Measurements from ENCODE around the gene SLC6A4. TPM values are rescaled to one million over a fixed set of nuclear protein-coding genes. Genes with fewer than 3 reads are reported as not detected.

The SLC6A4 gene
- total RNA-seq, 2 donors from 2014 or later = 0.38 to 1.8 TPM

DNA sequence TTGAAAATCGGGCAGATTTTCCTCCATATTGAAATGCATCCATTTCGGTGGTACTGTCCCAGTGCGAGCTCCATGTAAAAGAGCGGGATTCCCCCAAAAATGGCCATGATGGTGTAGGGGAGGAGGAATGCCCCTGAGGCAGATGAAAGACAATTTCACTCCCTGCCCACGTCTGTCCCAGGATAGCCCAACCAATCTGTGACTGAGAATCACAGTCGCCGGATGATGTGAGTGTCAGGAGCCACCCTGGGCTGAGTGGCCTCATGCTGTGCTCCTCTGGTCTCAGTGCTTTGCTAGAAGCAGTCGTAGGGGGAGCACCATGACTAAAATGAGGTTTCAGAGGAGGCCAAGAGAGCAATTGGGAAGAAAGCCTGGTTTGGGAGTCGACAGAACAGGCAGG lies 16.7 kb downstream of the SLC6A4 start:
- peaks cover 20% of the 10 kb centered on the region for H3K4me1 Mint-ChIP-seq
- no peaks in the 10 kb centered on the region for H3K36me3 ChIP-seq (ENCODE audit: control insufficient read depth, insufficient read depth, low read length)
- H3K36me3 Mint-ChIP-seq (ENCODE audit: low read depth) = no peaks in the 10 kb centered on the region
- no peaks in the 10 kb centered on the region for H3K27me3 ChIP-seq (ENCODE audit: control insufficient read depth, insufficient read depth, low read length, poor library complexity, severe bottlenecking)
- TF ChIP-seq, protein P1, sequence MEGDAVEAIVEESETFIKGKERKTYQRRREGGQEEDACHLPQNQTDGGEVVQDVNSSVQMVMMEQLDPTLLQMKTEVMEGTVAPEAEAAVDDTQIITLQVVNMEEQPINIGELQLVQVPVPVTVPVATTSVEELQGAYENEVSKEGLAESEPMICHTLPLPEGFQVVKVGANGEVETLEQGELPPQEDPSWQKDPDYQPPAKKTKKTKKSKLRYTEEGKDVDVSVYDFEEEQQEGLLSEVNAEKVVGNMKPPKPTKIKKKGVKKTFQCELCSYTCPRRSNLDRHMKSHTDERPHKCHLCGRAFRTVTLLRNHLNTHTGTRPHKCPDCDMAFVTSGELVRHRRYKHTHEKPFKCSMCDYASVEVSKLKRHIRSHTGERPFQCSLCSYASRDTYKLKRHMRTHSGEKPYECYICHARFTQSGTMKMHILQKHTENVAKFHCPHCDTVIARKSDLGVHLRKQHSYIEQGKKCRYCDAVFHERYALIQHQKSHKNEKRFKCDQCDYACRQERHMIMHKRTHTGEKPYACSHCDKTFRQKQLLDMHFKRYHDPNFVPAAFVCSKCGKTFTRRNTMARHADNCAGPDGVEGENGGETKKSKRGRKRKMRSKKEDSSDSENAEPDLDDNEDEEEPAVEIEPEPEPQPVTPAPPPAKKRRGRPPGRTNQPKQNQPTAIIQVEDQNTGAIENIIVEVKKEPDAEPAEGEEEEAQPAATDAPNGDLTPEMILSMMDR (conservative IDR thresholded peaks at IDR 0.05) = no peak
- H3K9me3 Mint-ChIP-seq = no peaks in the 10 kb centered on the region
- H3K4me3 Mint-ChIP-seq = no peak overlapping the region
- no peaks in the 10 kb centered on the region for H3K9me3 ChIP-seq (ENCODE audit: control insufficient read depth, low read length)
- no peak overlapping the region for H3K4me3 ChIP-seq (ENCODE audit: low read length)
- no peak overlapping the region for H3K27ac ChIP-seq (ENCODE audit: low read depth, low read length)
- H3K27me3 Mint-ChIP-seq (ENCODE audit: insufficient read depth) = peaks cover 3% of the 10 kb centered on the region
- DNase-seq = no peak
- H3K4me1 ChIP-seq (ENCODE audit: control insufficient read depth, insufficient read depth, low read length) = peaks cover 16% of the 10 kb centered on the region
- WGBS, 2 experiments (ENCODE audit: insufficient coverage in 1 of 2, insufficient read length in 1 of 2) = 69 to 87% methylated on average over 8 to 9 of the region's 9 CpGs
- H3K9ac ChIP-seq (ENCODE audit: extremely low read depth, low read length, poor library complexity, severe bottlenecking) = no peak overlapping the region
- H3K27ac Mint-ChIP-seq = no peak overlapping the region

DNA sequence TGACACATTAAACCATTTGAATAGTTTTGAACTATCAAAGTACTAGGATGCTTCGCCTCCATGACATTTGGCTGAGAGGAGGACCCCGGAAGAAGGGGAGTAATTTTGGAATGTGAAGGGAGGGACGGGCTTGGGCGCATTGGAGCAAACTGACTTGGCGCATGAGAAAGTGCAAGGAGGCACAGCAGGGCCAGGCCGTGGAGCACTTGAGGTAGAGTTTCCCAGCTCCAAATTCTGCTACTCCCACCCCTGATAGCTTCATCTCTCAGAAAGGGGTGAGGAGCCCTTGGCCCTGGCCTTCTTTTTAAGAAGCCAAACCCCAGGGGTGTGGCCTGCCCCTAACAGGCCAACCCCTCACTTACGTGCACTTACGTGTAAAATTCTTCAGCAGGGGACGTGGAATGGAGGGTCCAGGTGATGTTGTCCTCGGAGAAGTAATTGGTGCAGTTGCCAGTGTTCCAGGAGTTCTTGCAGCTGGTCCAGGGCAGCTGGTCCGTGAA lies 17.7 kb downstream of the SLC6A4 start:
- Mint-ChIP-seq H3K27ac (no peak overlapping the region), H3K4me1 (peaks cover 20% of the 10 kb centered on the region), H3K4me3 (no peak overlapping the region), H3K36me3 (ENCODE audit: low read depth) (no peaks in the 10 kb centered on the region), H3K9me3 (no peaks in the 10 kb centered on the region), H3K27me3 (ENCODE audit: insufficient read depth) (peaks cover 3% of the 10 kb centered on the region)
- Histone ChIP-seq H3K4me3 (ENCODE audit: low read length) (no peak overlapping the region), H3K4me1 (ENCODE audit: control insufficient read depth, insufficient read depth, low read length) (peaks cover 16% of the 10 kb centered on the region), H3K9me3 (ENCODE audit: control insufficient read depth, low read length) (no peaks in the 10 kb centered on the region), H3K27me3 (ENCODE audit: control insufficient read depth, insufficient read depth, low read length, poor library complexity, severe bottlenecking) (no peaks in the 10 kb centered on the region), H3K36me3 (ENCODE audit: control insufficient read depth, insufficient read depth, low read length) (no peaks in the 10 kb centered on the region), H3K9ac (ENCODE audit: extremely low read depth, low read length, poor library complexity, severe bottlenecking) (no peak overlapping the region), H3K27ac (ENCODE audit: low read depth, low read length) (no peak overlapping the region)
- TF ChIP-seq, protein P1 (conservative IDR thresholded peaks at IDR 0.05) = no peak
- DNase-seq = no peak
- WGBS, 2 experiments (ENCODE audit: insufficient coverage in 1 of 2, insufficient read length in 1 of 2) = 95% methylated on average over 10 to 11 of the region's 11 CpGs

DNA sequence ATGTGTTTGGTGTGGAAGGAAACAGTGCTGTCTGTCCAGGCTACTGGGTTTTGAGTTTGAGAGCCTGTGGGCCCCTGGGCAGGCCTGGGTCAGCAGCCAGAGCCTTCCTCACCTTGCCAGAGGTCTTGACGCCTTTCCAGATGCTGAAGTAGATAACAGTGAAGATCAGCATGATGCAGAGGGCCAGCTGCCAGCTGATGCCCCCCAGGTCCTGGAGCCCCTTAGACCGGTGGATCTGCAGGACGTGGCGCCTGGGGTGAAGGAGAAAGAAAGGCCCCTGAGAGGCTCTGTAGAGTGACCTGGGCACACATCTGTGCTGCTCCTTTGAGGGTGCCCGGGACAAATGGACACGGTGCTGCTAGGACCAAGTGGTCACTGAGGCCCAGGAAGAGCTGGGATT lies 18.4 kb downstream of the SLC6A4 start:
- TF ChIP-seq, protein P1 (conservative IDR thresholded peaks at IDR 0.05) = no peak
- Histone ChIP-seq H3K4me3 (ENCODE audit: low read length) (no peak overlapping the region), H3K4me1 (ENCODE audit: control insufficient read depth, insufficient read depth, low read length) (peaks cover 16% of the 10 kb centered on the region), H3K9ac (ENCODE audit: extremely low read depth, low read length, poor library complexity, severe bottlenecking) (no peak overlapping the region), H3K27ac (ENCODE audit: low read depth, low read length) (no peak overlapping the region), H3K9me3 (ENCODE audit: control insufficient read depth, low read length) (no peaks in the 10 kb centered on the region), H3K27me3 (ENCODE audit: control insufficient read depth, insufficient read depth, low read length, poor library complexity, severe bottlenecking) (no peaks in the 10 kb centered on the region), H3K36me3 (ENCODE audit: control insufficient read depth, insufficient read depth, low read length) (no peaks in the 10 kb centered on the region)
- peaks cover 3% of the 10 kb centered on the region for H3K27me3 Mint-ChIP-seq (ENCODE audit: insufficient read depth)
- no peak overlapping the region for H3K4me3 Mint-ChIP-seq
- no peak overlapping the region for H3K27ac Mint-ChIP-seq
- H3K4me1 Mint-ChIP-seq = peaks cover 20% of the 10 kb centered on the region
- H3K36me3 Mint-ChIP-seq (ENCODE audit: low read depth) = no peaks in the 10 kb centered on the region
- no peaks in the 10 kb centered on the region for H3K9me3 Mint-ChIP-seq
- WGBS, 2 experiments (ENCODE audit: insufficient coverage in 1 of 2, insufficient read length in 1 of 2) = 93 to 100% methylated on average over 5 to 6 of the region's 6 CpGs
- DNase-seq = no peak

All from endodermal cell (in vitro differentiated cells).